Measurements from ENCODE around the gene BSDC1.

DNA sequence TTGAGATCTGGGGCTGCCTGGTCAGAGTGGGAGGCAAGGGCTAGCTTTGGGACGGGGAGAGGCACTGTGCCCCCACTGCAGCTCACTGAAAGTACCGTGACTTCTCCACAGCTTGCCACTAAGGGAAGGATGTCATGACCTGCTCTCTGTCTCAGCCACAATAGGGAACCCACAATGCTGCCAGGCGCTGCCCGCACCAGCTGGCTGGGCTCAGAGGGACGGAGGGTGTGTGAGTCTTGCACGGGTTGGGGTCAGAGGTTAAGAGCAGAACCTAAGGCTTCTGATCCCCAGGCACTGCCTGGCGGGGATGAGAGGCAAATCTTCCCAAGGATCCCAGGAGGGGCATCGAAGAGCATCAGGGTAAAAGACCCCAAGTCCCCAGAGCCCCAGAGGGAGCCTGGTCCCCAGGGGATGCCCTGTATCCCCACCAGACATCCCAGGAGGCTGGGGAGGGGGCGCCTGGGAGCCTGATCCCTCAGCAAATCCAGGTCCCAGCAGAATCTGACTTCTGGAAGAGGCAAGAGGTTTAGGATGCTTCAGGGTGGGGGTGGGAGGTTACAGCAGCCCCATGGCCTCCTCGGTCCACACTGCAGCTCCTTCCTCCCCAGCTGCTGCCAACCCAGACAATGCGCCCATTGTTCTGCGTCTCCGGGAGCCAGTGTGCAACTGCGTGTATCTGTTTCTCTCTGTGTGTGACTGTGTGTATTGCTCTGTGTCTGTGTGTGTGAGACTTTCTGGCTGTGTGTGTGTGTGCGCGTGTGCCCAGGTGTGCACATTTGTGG is 56.2 kb downstream of the BSDC1 start:
- TF ChIP-seq, protein P1, sequence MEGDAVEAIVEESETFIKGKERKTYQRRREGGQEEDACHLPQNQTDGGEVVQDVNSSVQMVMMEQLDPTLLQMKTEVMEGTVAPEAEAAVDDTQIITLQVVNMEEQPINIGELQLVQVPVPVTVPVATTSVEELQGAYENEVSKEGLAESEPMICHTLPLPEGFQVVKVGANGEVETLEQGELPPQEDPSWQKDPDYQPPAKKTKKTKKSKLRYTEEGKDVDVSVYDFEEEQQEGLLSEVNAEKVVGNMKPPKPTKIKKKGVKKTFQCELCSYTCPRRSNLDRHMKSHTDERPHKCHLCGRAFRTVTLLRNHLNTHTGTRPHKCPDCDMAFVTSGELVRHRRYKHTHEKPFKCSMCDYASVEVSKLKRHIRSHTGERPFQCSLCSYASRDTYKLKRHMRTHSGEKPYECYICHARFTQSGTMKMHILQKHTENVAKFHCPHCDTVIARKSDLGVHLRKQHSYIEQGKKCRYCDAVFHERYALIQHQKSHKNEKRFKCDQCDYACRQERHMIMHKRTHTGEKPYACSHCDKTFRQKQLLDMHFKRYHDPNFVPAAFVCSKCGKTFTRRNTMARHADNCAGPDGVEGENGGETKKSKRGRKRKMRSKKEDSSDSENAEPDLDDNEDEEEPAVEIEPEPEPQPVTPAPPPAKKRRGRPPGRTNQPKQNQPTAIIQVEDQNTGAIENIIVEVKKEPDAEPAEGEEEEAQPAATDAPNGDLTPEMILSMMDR (IDR thresholded peaks at IDR 0.05) = no peak
- TF ChIP-seq POLR2AphosphoS5 (IDR thresholded peaks at IDR 0.05; ENCODE audit: low read depth, low read length) (no peak), SIN3A (IDR thresholded peaks at IDR 0.05; ENCODE audit: borderline replicate concordance, insufficient read depth, low read depth, low read length) (no peak)
- TF ChIP-seq, protein P2, sequence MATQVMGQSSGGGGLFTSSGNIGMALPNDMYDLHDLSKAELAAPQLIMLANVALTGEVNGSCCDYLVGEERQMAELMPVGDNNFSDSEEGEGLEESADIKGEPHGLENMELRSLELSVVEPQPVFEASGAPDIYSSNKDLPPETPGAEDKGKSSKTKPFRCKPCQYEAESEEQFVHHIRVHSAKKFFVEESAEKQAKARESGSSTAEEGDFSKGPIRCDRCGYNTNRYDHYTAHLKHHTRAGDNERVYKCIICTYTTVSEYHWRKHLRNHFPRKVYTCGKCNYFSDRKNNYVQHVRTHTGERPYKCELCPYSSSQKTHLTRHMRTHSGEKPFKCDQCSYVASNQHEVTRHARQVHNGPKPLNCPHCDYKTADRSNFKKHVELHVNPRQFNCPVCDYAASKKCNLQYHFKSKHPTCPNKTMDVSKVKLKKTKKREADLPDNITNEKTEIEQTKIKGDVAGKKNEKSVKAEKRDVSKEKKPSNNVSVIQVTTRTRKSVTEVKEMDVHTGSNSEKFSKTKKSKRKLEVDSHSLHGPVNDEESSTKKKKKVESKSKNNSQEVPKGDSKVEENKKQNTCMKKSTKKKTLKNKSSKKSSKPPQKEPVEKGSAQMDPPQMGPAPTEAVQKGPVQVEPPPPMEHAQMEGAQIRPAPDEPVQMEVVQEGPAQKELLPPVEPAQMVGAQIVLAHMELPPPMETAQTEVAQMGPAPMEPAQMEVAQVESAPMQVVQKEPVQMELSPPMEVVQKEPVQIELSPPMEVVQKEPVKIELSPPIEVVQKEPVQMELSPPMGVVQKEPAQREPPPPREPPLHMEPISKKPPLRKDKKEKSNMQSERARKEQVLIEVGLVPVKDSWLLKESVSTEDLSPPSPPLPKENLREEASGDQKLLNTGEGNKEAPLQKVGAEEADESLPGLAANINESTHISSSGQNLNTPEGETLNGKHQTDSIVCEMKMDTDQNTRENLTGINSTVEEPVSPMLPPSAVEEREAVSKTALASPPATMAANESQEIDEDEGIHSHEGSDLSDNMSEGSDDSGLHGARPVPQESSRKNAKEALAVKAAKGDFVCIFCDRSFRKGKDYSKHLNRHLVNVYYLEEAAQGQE (IDR thresholded peaks at IDR 0.05; ENCODE audit: insufficient read depth in 1 of 2, low read depth in 2 of 2, low read length in 1 of 2) = no peak
